Measurements from ENCODE around the gene CACNB2. TPM values are rescaled to one million over a fixed set of nuclear protein-coding genes. Genes with fewer than 3 reads are reported as not detected.

CACNB2 gene
- total and polyA plus RNA-seq, 4 donors, result 0.38 to 3.1 (median 0.83) TPM

- TF ChIP-seq EGR1 (IDR thresholded peaks at IDR 0.05; ENCODE audit: low read depth in 2 of 2) (no peak), HNF4G (IDR thresholded peaks at IDR 0.05) (no peak), RAD21 (IDR thresholded peaks at IDR 0.05) (no peak), YY1 (IDR thresholded peaks at IDR 0.05) (no peak), TAF1 (conservative IDR thresholded peaks at IDR 0.05) (no peak), RXRA (IDR thresholded peaks at IDR 0.05) (no peak), ATF3 (IDR thresholded peaks at IDR 0.05) (no peak), HNF4A (conservative IDR thresholded peaks at IDR 0.05) (no peak), FOXA1 (IDR thresholded peaks at IDR 0.05) (no peak), GABPA (IDR thresholded peaks at IDR 0.05 in 1 of 2, conservative IDR thresholded peaks at IDR 0.05 in 1 of 2) (no peak), JUND (IDR thresholded peaks at IDR 0.05) (no peak), FOXA2 (IDR thresholded peaks at IDR 0.05) (no peak), CTCF (IDR thresholded peaks at IDR 0.05; ENCODE audit: low read depth, low read length, missing input control) (no peak), MAX (IDR thresholded peaks at IDR 0.05) (no peak), SP1 (IDR thresholded peaks at IDR 0.05) (no peak), ZBTB33 (IDR thresholded peaks at IDR 0.05) (no peak)
- WGBS, result 96% methylated on average over 6 of the region's 6 CpGs
- Histone ChIP-seq H3K4me1 (ENCODE audit: control insufficient read depth in 4 of 4, insufficient read depth in 4 of 4, low read length in 3 of 4) (no peaks in the 10 kb centered on the region), H3K9me3 (ENCODE audit: control insufficient read depth in 4 of 4, low read length in 3 of 4) (no peaks in the 10 kb centered on the region), H3K36me3 (ENCODE audit: control insufficient read depth in 4 of 4, insufficient read depth in 3 of 4, low read depth in 1 of 4, low read length in 3 of 4) (no peaks in the 10 kb centered on the region), H3K27me3 (ENCODE audit: control insufficient read depth in 4 of 4, insufficient read depth in 4 of 4, low read length in 3 of 4) (no peaks in the 10 kb centered on the region), H3K27ac (ENCODE audit: low read depth in 1 of 2, low read length in 2 of 2) (no peak overlapping the region), H3K9ac (ENCODE audit: low read depth in 1 of 2, low read length in 2 of 2) (no peak overlapping the region), H3K4me3 (ENCODE audit: low read depth in 1 of 3, low read length in 3 of 3) (no peak overlapping the region)
- no peak for DNase-seq (ENCODE audit: low spot score)
Observed at GRCh38 chr10:18479502-18479901, 339.3 kb downstream of the CACNB2 start.

- no peaks in the 10 kb centered on the region for H3K9me3 ChIP-seq (ENCODE audit: control insufficient read depth in 4 of 4, low read length in 3 of 4)
- no peaks in the 10 kb centered on the region for H3K27me3 ChIP-seq (ENCODE audit: control insufficient read depth in 4 of 4, insufficient read depth in 4 of 4, low read length in 3 of 4)
- H3K36me3 ChIP-seq (ENCODE audit: control insufficient read depth in 4 of 4, insufficient read depth in 3 of 4, low read depth in 1 of 4, low read length in 3 of 4), result no peaks in the 10 kb centered on the region
- 94% methylated on average over 11 of the region's 11 CpGs for WGBS
- no peak for TF ChIP-seq SP1 (IDR thresholded peaks at IDR 0.05)
- TF ChIP-seq JUND (IDR thresholded peaks at IDR 0.05), result no peak
- no peak for TF ChIP-seq HNF4A (conservative IDR thresholded peaks at IDR 0.05)
- TF ChIP-seq NR2F2 (IDR thresholded peaks at IDR 0.05), result no peak
- TF ChIP-seq REST (IDR thresholded peaks at IDR 0.05), result no peak
- no peak for TF ChIP-seq FOXA1 (IDR thresholded peaks at IDR 0.05)
- no peak for TF ChIP-seq CTCF (IDR thresholded peaks at IDR 0.05; ENCODE audit: low read depth, low read length, missing input control)
- TF ChIP-seq ZBTB33 (IDR thresholded peaks at IDR 0.05), result no peak
- no peak for TF ChIP-seq RXRA (IDR thresholded peaks at IDR 0.05)
- H3K9ac ChIP-seq (ENCODE audit: low read depth in 1 of 2, low read length in 2 of 2), result no peak overlapping the region
- no peak overlapping the region for H3K4me3 ChIP-seq (ENCODE audit: low read depth in 1 of 3, low read length in 3 of 3)
- H3K4me1 ChIP-seq (ENCODE audit: control insufficient read depth in 4 of 4, insufficient read depth in 4 of 4, low read length in 3 of 4), result no peaks in the 10 kb centered on the region
- H3K27ac ChIP-seq (ENCODE audit: low read depth in 1 of 2, low read length in 2 of 2), result no peak overlapping the region
- no peak for DNase-seq (ENCODE audit: low spot score)
Observed at GRCh38 chr10:18483516-18484186, 343.4 kb downstream of the CACNB2 start.

All from liver (tissue), 9 donors.